ENCODE results near the gene ARRDC2.

DNA sequence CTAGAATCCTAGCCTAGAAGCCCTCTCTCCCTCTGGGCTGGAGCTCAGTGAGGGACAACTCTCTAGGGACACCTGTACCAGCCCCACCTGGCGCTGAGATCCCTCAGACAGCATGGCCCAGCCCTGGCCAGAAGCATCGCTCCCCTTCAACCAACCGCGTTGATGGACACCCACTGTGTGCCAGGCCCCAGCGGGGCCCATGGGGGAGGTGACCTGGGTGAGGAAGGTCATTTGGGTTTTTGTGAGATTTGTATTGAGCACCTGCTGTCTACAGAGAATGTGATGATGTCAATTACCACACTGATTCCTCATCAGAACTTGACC is 9.2 kb upstream of the ARRDC2 start:
- TF ChIP-seq, protein P1, sequence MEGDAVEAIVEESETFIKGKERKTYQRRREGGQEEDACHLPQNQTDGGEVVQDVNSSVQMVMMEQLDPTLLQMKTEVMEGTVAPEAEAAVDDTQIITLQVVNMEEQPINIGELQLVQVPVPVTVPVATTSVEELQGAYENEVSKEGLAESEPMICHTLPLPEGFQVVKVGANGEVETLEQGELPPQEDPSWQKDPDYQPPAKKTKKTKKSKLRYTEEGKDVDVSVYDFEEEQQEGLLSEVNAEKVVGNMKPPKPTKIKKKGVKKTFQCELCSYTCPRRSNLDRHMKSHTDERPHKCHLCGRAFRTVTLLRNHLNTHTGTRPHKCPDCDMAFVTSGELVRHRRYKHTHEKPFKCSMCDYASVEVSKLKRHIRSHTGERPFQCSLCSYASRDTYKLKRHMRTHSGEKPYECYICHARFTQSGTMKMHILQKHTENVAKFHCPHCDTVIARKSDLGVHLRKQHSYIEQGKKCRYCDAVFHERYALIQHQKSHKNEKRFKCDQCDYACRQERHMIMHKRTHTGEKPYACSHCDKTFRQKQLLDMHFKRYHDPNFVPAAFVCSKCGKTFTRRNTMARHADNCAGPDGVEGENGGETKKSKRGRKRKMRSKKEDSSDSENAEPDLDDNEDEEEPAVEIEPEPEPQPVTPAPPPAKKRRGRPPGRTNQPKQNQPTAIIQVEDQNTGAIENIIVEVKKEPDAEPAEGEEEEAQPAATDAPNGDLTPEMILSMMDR (IDR thresholded peaks at IDR 0.05), result no peak
- no peak for TF ChIP-seq POLR2A (IDR thresholded peaks at IDR 0.05)
